HCT116 (cell line): ENCODE results near the gene WDR74.

Experiments used
- CBX3 ChIP-seq: IDR thresholded peaks from 2 replicates; pipeline ENCODE4 v1.6.1; 2012; ENCODE audit warnings: low read depth
- EGR1 ChIP-seq: IDR thresholded peaks from 2 replicates; pipeline ENCODE4 v1.6.1; 2012; ENCODE audit warnings: low read depth
- POLR2A ChIP-seq: IDR thresholded peaks from 2 replicates; pipeline ENCODE4 v1.7.0; 2011; ENCODE audit warnings: borderline replicate concordance; ENCODE audit not compliant: insufficient read depth, insufficient read length; ENCODE audit errors: extremely low read depth
- POLR2AphosphoS5 ChIP-seq: IDR thresholded peaks from 2 replicates; pipeline ENCODE4 v1.6.1; 2011; ENCODE audit warnings: mild to moderate bottlenecking, low read depth, low read length, moderate library complexity
- TCF7L2 ChIP-seq: IDR thresholded peaks from 2 replicates; pipeline ENCODE4 v1.7.0; 2011; ENCODE audit warnings: borderline replicate concordance, inconsistent platforms; ENCODE audit not compliant: insufficient read depth, insufficient read length; ENCODE audit errors: extremely low read depth
- ZBTB33 ChIP-seq: IDR thresholded peaks from 2 replicates; pipeline ENCODE4 v1.6.1; 2011; ENCODE audit warnings: mild to moderate bottlenecking, low read length, moderate library complexity; ENCODE audit not compliant: insufficient replicate concordance; ENCODE audit errors: extremely low read depth
- ZNF274 ChIP-seq: fragments of 200-500 bp; sonication (Bioruptor generic); IDR thresholded peaks from 2 replicates; pipeline ENCODE4 v1.6.1; 2014; ENCODE audit warnings: mild to moderate bottlenecking, low read depth, low read length, inconsistent platforms
- TF ChIP-seq, protein P1 (sequence below), 3 experiments: fragments of 200-600 bp in 1 of 3; sonication (generic) in 1 of 3; IDR thresholded peaks in 2 of 3; conservative IDR thresholded peaks in 1 of 3; 2 replicates each; pipeline ENCODE4 v1.5.1; 2012 to 2017; ENCODE audit warnings: low read depth in 2 of 3, low read length in 2 of 3, antibody characterized with exemption in 1 of 3, borderline replicate concordance in 1 of 3, control low read depth in 1 of 3, mild to moderate bottlenecking in 1 of 3, mixed read lengths in 1 of 3, mixed run types in 1 of 3, moderate library complexity in 1 of 3; ENCODE audit not compliant: insufficient read depth in 1 of 3
- TF ChIP-seq, protein P2 (sequence below): IDR thresholded peaks from 2 replicates; pipeline ENCODE4 v1.6.1; 2012; ENCODE audit warnings: low read depth

DNA sequence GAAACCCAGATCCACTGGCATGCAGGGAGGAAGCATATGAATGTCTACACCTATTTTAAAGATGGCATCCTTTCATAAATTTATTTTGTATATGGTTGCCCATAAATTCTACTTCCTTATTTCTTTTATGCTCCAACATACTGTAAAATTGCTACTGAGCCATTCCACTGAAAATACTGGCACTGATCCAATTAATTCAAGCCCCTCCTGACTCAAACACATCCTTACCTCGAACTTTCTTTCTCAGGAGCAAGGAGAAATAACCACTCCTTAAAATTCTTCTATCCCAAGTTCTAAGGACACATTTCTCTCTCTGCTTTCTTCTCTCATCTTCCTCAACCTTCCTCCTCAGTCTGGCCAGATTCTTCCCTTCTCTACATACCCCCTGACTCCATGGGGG lies 28.6 kb downstream of the WDR74 start:
- TF ChIP-seq, protein P1, sequence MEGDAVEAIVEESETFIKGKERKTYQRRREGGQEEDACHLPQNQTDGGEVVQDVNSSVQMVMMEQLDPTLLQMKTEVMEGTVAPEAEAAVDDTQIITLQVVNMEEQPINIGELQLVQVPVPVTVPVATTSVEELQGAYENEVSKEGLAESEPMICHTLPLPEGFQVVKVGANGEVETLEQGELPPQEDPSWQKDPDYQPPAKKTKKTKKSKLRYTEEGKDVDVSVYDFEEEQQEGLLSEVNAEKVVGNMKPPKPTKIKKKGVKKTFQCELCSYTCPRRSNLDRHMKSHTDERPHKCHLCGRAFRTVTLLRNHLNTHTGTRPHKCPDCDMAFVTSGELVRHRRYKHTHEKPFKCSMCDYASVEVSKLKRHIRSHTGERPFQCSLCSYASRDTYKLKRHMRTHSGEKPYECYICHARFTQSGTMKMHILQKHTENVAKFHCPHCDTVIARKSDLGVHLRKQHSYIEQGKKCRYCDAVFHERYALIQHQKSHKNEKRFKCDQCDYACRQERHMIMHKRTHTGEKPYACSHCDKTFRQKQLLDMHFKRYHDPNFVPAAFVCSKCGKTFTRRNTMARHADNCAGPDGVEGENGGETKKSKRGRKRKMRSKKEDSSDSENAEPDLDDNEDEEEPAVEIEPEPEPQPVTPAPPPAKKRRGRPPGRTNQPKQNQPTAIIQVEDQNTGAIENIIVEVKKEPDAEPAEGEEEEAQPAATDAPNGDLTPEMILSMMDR (IDR thresholded peaks at IDR 0.05 in 2 of 3, conservative IDR thresholded peaks at IDR 0.05 in 1 of 3; ENCODE audit: borderline replicate concordance in 1 of 3, insufficient read depth in 1 of 3, low read depth in 2 of 3, low read length in 2 of 3), result no peak
- TF ChIP-seq TCF7L2, result no peak
- TF ChIP-seq, protein P2, sequence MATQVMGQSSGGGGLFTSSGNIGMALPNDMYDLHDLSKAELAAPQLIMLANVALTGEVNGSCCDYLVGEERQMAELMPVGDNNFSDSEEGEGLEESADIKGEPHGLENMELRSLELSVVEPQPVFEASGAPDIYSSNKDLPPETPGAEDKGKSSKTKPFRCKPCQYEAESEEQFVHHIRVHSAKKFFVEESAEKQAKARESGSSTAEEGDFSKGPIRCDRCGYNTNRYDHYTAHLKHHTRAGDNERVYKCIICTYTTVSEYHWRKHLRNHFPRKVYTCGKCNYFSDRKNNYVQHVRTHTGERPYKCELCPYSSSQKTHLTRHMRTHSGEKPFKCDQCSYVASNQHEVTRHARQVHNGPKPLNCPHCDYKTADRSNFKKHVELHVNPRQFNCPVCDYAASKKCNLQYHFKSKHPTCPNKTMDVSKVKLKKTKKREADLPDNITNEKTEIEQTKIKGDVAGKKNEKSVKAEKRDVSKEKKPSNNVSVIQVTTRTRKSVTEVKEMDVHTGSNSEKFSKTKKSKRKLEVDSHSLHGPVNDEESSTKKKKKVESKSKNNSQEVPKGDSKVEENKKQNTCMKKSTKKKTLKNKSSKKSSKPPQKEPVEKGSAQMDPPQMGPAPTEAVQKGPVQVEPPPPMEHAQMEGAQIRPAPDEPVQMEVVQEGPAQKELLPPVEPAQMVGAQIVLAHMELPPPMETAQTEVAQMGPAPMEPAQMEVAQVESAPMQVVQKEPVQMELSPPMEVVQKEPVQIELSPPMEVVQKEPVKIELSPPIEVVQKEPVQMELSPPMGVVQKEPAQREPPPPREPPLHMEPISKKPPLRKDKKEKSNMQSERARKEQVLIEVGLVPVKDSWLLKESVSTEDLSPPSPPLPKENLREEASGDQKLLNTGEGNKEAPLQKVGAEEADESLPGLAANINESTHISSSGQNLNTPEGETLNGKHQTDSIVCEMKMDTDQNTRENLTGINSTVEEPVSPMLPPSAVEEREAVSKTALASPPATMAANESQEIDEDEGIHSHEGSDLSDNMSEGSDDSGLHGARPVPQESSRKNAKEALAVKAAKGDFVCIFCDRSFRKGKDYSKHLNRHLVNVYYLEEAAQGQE, result no peak
- no peak for TF ChIP-seq ZBTB33
- TF ChIP-seq POLR2A, result no peak
- TF ChIP-seq ZNF274, result no peak
- no peak for TF ChIP-seq EGR1
- TF ChIP-seq POLR2AphosphoS5, result no peak
- no peak for TF ChIP-seq CBX3
